ENCODE results near the gene MEX3D. TPM values are rescaled to one million over a fixed set of nuclear protein-coding genes. Genes with fewer than 3 reads are reported as not detected.

Gene MEX3D
- total and polyA plus RNA-seq, 2 donors (not counting 1 experiment from before 2014, with no cell fraction given): 0.73 to 3.0 TPM

- Histone ChIP-seq H4K20me1 (ENCODE audit: control insufficient read depth, insufficient read depth, low read length, poor library complexity, severe bottlenecking) (no peaks in the 10 kb centered on the region), H3K27ac (ENCODE audit: low read length in 2 of 2) (no peak overlapping the region), H3K79me2 (ENCODE audit: control insufficient read depth, insufficient read depth, low read length) (no peaks in the 10 kb centered on the region), H3K36me3 (replicated peaks in 1 of 2; ENCODE audit: control extremely low read depth in 1 of 2, control insufficient read depth in 1 of 2, extremely low read depth in 1 of 2, insufficient read depth in 2 of 2, low read length in 1 of 2) (no peaks in the 10 kb centered on the region), H3K4me1 (ENCODE audit: control insufficient read depth in 2 of 2, insufficient read depth in 2 of 2, low read length in 2 of 2) (peaks cover 3 to 7% of the 10 kb centered on the region in 2 donors), H3K9me3 (ENCODE audit: control extremely low read depth in 1 of 3, control insufficient read depth in 2 of 3, insufficient read depth in 1 of 3, low read length in 2 of 3) (no peaks in the 10 kb centered on the region), H3K4me2 (replicated peaks; ENCODE audit: low read depth, low read length, poor library complexity, severe bottlenecking) (no peak overlapping the region), H2AFZ (ENCODE audit: insufficient read depth, low read depth, low read length, poor library complexity, severe bottlenecking) (no peak overlapping the region), H3K4me3 (ENCODE audit: control extremely low read depth in 1 of 5, extremely low read depth in 1 of 5, insufficient read depth in 1 of 5, low read depth in 2 of 5, low read length in 4 of 5) (no peak overlapping the region), H3K9ac (ENCODE audit: low read length) (no peak overlapping the region), H3K27me3 (replicated peaks in 1 of 4; ENCODE audit: control extremely low read depth in 1 of 4, control insufficient read depth in 3 of 4, insufficient read depth in 4 of 4, low read length in 3 of 4) (peaks cover 0 to 13% (median 0%) of the 10 kb centered on the region in 4 experiments)
- ATAC-seq (ENCODE audit: low read depth): no peak
- no peak overlapping the region for H3K4me3 Mint-ChIP-seq
- intact Hi-C loops (cut with micrococcal nuclease): no loop called here
- DNase-seq: no peak
- no peaks in the 10 kb centered on the region for H3K9me3 Mint-ChIP-seq (ENCODE audit: insufficient read depth)
- no peak overlapping the region for H3K27ac Mint-ChIP-seq
- no peaks in the 10 kb centered on the region for H3K27me3 Mint-ChIP-seq
- WGBS (ENCODE audit: insufficient coverage): 93% methylated on average over 6 of the region's 6 CpGs
- POLR2A ChIA-PET: no interaction called here
- no peak for TF ChIP-seq EZH2 (IDR thresholded peaks at IDR 0.05; ENCODE audit: borderline replicate concordance, insufficient read depth, low read depth, low read length, poor library complexity, severe bottlenecking)
- CTCF ChIA-PET: interaction anchor here (0.6 to 1.1 kb wide), 2 partner anchors 30 to 236 kb away, joined by 3 read pairs; partner anchors contain the start of gene MBD3
- no peaks in the 10 kb centered on the region for H3K4me1 Mint-ChIP-seq
These were observed 4.9 kb downstream of the MEX3D start for GRCh38 chr19:1563251-1563650.

- Histone ChIP-seq H3K9me3 (ENCODE audit: control extremely low read depth in 1 of 3, control insufficient read depth in 2 of 3, insufficient read depth in 1 of 3, low read length in 2 of 3) (no peaks in the 10 kb centered on the region), H3K4me3 (ENCODE audit: control extremely low read depth in 1 of 5, extremely low read depth in 1 of 5, insufficient read depth in 1 of 5, low read depth in 2 of 5, low read length in 4 of 5) (no peak overlapping the region), H3K9ac (ENCODE audit: low read length) (no peak overlapping the region), H3K4me2 (replicated peaks; ENCODE audit: low read depth, low read length, poor library complexity, severe bottlenecking) (no peak overlapping the region), H3K27ac (ENCODE audit: low read length in 2 of 2) (no peak overlapping the region), H3K4me1 (ENCODE audit: control insufficient read depth in 2 of 2, insufficient read depth in 2 of 2, low read length in 2 of 2) (no peaks in the 10 kb centered on the region), H3K79me2 (ENCODE audit: control insufficient read depth, insufficient read depth, low read length) (no peaks in the 10 kb centered on the region), H2AFZ (ENCODE audit: insufficient read depth, low read depth, low read length, poor library complexity, severe bottlenecking) (no peak overlapping the region), H4K20me1 (ENCODE audit: control insufficient read depth, insufficient read depth, low read length, poor library complexity, severe bottlenecking) (no peaks in the 10 kb centered on the region), H3K27me3 (replicated peaks in 1 of 4; ENCODE audit: control extremely low read depth in 1 of 4, control insufficient read depth in 3 of 4, insufficient read depth in 4 of 4, low read length in 3 of 4) (peaks cover 0 to 7% (median 0%) of the 10 kb centered on the region in 4 experiments), H3K36me3 (replicated peaks in 1 of 2; ENCODE audit: control extremely low read depth in 1 of 2, control insufficient read depth in 1 of 2, extremely low read depth in 1 of 2, insufficient read depth in 2 of 2, low read length in 1 of 2) (no peaks in the 10 kb centered on the region)
- Mint-ChIP-seq H3K4me3 (no peak overlapping the region), H3K4me1 (no peaks in the 10 kb centered on the region), H3K9me3 (ENCODE audit: insufficient read depth) (no peaks in the 10 kb centered on the region), H3K27ac (no peak overlapping the region), H3K27me3 (no peaks in the 10 kb centered on the region)
- no peak for ATAC-seq (ENCODE audit: low read depth)
- no peak for TF ChIP-seq CTCF (IDR thresholded peaks at IDR 0.05)
- TF ChIP-seq EZH2 (IDR thresholded peaks at IDR 0.05; ENCODE audit: borderline replicate concordance, insufficient read depth, low read depth, low read length, poor library complexity, severe bottlenecking): no peak
- POLR2A ChIA-PET: no interaction called here
- intact Hi-C loops (cut with micrococcal nuclease): no loop called here
- no peak for DNase-seq
- 88% methylated on average over 8 of the region's 17 CpGs for WGBS (ENCODE audit: insufficient coverage)
- CTCF ChIA-PET: no interaction called here
These were observed 6.8 kb downstream of the MEX3D start for GRCh38 chr19:1561236-1561842.
